Neural progenitor cell (in vitro differentiated cells): ENCODE data around the gene TCF4. TPM values are rescaled to one million over a fixed set of nuclear protein-coding genes. Genes with fewer than 3 reads are reported as not detected.
A peak's percentile ranks its signal among the peaks of the same experiment; 100 is the strongest.

Experiments
- DNase-seq: peaks from one replicate; pipeline ENCODE4 v3.0.0-alpha.2; 2016; ENCODE audit warnings: low spot score
- H2AFZ ChIP-seq: fragments of 200-600 bp; sonication (generic); replicated peaks from 2 replicates; pipeline ENCODE4 v1.6.1; 2016; ENCODE audit warnings: antibody characterized with exemption
- H3F3A ChIP-seq: fragments of 200-600 bp; sonication (generic); 2 replicates; pipeline ENCODE4 v1.6.1; 2016; ENCODE audit warnings: antibody characterized with exemption, low read depth
- H3K27ac ChIP-seq: fragments of 200-600 bp; sonication (generic); 2 replicates; pipeline ENCODE4 v1.5.1; 2016; ENCODE audit warnings: mild to moderate bottlenecking
- H3K27me3 ChIP-seq: fragments of 200-600 bp; sonication (generic); 2 replicates; pipeline ENCODE4 v1.6.1; 2016; ENCODE audit warnings: mild to moderate bottlenecking, moderate library complexity
- H3K36me3 ChIP-seq: fragments of 200-600 bp; sonication (generic); 2 replicates; pipeline ENCODE4 v1.5.1; 2016
- H3K4me1 ChIP-seq: fragments of 200-600 bp; sonication (generic); 2 replicates; pipeline ENCODE4 v1.6.1; 2016; ENCODE audit warnings: mixed run types
- H3K4me2 ChIP-seq: fragments of 200-600 bp; sonication (generic); 2 replicates; pipeline ENCODE4 v1.6.1; 2016
- H3K4me3 ChIP-seq: fragments of 200-600 bp; sonication (generic); 2 replicates; pipeline ENCODE4 v1.5.1; 2016
- H3K79me2 ChIP-seq: fragments of 200-600 bp; sonication (generic); 2 replicates; pipeline ENCODE4 v1.6.1; 2016; ENCODE audit warnings: low read depth
- H3K9ac ChIP-seq: fragments of 200-600 bp; sonication (generic); 2 replicates; pipeline ENCODE4 v1.6.1; 2016
- H3K9me3 ChIP-seq: fragments of 200-600 bp; sonication (generic); 2 replicates; pipeline ENCODE4 v1.5.1; 2016; ENCODE audit warnings: low read depth
- H4K20me1 ChIP-seq: fragments of 200-600 bp; sonication (generic); 2 replicates; pipeline ENCODE4 v1.6.1; 2016; ENCODE audit warnings: low read depth
- H3K27ac Mint-ChIP-seq: 3 replicates; pipeline ENCODE4 v1.8.0; 2021; ENCODE audit warnings: mixed read lengths
- H3K27me3 Mint-ChIP-seq: 2 replicates; pipeline ENCODE4 v1.8.0; 2022; ENCODE audit warnings: low read depth, mild to moderate bottlenecking, inconsistent platforms, moderate library complexity, mixed read lengths; ENCODE audit not compliant: insufficient read depth
- H3K36me3 Mint-ChIP-seq: 3 replicates; pipeline ENCODE4 v1.8.0; 2021; ENCODE audit warnings: mixed read lengths
- H3K4me1 Mint-ChIP-seq: 3 replicates; pipeline ENCODE4 v1.8.0; 2021; ENCODE audit warnings: mixed read lengths
- H3K4me3 Mint-ChIP-seq: 3 replicates; pipeline ENCODE4 v1.8.0; 2021; ENCODE audit warnings: mild to moderate bottlenecking, moderate library complexity, mixed read lengths
- H3K9me3 Mint-ChIP-seq: 3 replicates; pipeline ENCODE4 v1.8.0; 2020; ENCODE audit warnings: mixed read lengths
- EZH2 ChIP-seq: fragments of 200-600 bp; sonication (generic); IDR thresholded peaks from 2 replicates; pipeline ENCODE4 v1.6.1; 2017; ENCODE audit warnings: antibody characterized with exemption, mild to moderate bottlenecking, moderate library complexity
- EZH2phosphoT487 ChIP-seq: fragments of 200-600 bp; sonication (generic); IDR thresholded peaks from 2 replicates; pipeline ENCODE4 v1.6.1; 2017; ENCODE audit warnings: antibody characterized with exemption
- total RNA-seq: library from RNA; depleted of rRNA; stranded (reverse); fragments of >200 nt; gene quantifications from 2 replicates; pipeline ENCODE4 v1.2.3, GENCODE V29; 2015; ENCODE audit warnings: low replicate concordance
- TF ChIP-seq, protein P1 (sequence below): fragments of 200-600 bp; sonication (generic); IDR thresholded peaks from 2 replicates; pipeline ENCODE4 v1.5.1; 2017; ENCODE audit warnings: antibody characterized with exemption, mild to moderate bottlenecking

The TCF4 gene
- total RNA-seq, 1 donor from 2014 or later: 161 TPM

DNA sequence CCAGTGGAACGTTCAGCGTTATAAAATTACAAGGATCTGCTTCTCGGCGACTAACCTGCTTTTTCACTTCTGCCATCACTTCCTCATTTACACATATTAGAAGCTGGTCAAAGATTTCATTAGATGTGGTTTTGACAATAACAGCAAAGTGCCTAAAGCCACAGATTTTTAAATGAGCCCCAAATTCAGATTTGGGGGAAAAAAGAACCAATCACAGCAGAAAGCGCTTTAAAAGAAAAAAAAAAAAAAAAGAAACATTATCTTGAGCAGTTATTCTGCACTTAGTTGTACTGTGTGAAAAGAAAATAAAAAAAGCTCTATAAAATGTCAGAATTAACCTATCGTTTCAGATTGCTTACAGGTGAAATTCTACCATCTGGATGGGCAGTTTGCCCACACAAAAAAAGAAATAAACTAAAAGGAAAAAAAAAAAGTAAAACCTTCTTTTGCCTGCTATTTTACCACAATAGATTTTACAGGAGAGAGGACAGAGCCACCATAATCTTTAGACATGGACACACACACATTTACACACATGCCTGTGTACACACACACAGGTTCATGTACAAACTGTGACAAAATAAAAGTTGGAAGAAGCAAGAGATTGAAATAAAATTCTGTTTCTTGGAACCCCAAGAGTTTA lies 167.2 kb downstream of the TCF4 start:
- H3K79me2 ChIP-seq: peaks cover 100% of the 10 kb centered on the region

DNA sequence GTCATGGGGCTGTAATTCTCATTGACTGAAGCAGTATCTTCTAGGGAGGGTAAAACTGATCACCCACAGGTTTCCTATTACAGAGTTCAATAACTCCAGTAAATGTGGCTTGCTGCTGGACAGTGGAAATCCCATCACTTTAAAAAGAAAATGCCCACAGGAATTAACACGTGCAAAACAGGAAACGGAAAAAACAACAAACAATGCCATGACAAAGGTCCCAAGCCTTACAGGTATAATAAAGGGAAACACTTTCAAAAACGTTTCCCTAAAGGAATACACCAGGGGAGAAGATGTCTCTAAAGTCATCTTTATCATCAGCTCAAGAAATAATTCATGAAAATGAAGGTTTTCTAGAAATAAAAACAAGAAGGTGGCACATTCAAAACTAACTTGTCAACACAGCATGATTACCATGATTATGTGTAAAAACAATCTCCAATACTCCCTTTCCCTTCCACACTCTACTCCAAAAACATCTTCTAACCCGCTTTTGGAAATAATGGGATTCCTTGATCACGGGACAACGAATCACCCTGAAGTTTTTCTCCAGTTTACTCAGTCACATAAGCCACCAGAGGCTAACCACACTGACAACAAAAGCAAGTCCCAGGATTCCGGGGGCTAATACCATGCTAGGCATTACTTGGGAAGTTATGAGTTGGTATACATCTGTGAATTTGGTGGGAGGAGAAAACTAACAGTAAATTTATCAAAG lies 167.9 kb downstream of the TCF4 start:
- H3K36me3 Mint-ChIP-seq: peaks cover 9% of the 10 kb centered on the region

More for the DNA sequence above, 167.2 kb downstream of the TCF4 start:
- peaks cover 4% of the 10 kb centered on the region for H3K27me3 Mint-ChIP-seq
- peaks cover 66% of the 10 kb centered on the region for H4K20me1 ChIP-seq
- H3K27me3 ChIP-seq: no peaks in the 10 kb centered on the region
- H3K9ac ChIP-seq: no peak overlapping the region
- peak overlapping the region; percentile 41 for H3K4me3 Mint-ChIP-seq
- TF ChIP-seq, protein P1, sequence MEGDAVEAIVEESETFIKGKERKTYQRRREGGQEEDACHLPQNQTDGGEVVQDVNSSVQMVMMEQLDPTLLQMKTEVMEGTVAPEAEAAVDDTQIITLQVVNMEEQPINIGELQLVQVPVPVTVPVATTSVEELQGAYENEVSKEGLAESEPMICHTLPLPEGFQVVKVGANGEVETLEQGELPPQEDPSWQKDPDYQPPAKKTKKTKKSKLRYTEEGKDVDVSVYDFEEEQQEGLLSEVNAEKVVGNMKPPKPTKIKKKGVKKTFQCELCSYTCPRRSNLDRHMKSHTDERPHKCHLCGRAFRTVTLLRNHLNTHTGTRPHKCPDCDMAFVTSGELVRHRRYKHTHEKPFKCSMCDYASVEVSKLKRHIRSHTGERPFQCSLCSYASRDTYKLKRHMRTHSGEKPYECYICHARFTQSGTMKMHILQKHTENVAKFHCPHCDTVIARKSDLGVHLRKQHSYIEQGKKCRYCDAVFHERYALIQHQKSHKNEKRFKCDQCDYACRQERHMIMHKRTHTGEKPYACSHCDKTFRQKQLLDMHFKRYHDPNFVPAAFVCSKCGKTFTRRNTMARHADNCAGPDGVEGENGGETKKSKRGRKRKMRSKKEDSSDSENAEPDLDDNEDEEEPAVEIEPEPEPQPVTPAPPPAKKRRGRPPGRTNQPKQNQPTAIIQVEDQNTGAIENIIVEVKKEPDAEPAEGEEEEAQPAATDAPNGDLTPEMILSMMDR: no peak
- TF ChIP-seq EZH2phosphoT487 (no peak), EZH2 (no peak)
- peaks cover 7% of the 10 kb centered on the region for H3K36me3 Mint-ChIP-seq
- H3K4me3 ChIP-seq: no peak overlapping the region
- H3K9me3 Mint-ChIP-seq: peaks cover 2% of the 10 kb centered on the region
- H3K4me1 ChIP-seq: peaks cover 84% of the 10 kb centered on the region
- peak overlapping the region; percentile 32 for H3K4me2 ChIP-seq
- H3F3A ChIP-seq: peaks cover 31% of the 10 kb centered on the region
- H3K36me3 ChIP-seq: no peaks in the 10 kb centered on the region
- peak overlapping the region; percentile 93 for H3K27ac Mint-ChIP-seq
- H3K9me3 ChIP-seq: no peaks in the 10 kb centered on the region
- H3K4me1 Mint-ChIP-seq: peaks cover 68% of the 10 kb centered on the region
- no peak overlapping the region for H2AFZ ChIP-seq
- peak overlapping the region; percentile 71 for H3K27ac ChIP-seq
- DNase-seq: no peak

DNA sequence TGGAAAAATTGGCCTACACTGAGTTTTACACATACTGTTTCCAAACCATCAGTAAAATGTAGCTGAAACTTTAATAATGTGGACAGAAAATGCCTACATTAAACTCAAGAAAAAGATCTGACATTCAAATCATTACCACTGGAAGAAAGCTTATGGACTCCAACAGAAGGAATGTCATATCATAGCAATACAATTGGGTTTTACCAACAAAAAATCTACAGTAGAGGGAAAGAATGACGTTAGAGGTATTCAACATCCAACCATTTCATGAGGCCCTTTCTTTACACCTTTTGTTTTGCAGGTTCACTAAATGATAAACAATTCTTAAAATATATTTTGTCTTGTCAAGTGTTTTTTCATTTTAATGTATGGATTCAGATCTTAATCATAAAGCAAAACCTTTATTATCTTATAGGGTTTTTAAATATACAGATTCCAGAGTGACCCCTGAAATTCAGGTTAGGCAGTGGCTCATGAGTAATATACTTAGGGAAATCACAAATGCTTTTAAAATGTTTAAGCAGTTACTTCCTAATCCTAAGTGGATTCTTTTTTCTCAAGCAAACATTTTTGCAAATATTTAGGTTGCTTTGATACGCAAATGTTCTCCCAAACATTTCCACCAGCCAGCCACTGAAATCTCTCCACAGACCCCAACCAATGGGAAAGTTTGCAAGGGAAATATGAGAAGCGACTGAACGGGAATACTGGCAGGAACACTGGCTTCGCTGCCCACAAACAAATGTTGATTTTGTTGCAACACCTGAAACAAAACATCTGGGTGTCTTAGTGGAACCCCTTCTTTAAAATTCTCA lies 168.7 kb downstream of the TCF4 start:
- Mint-ChIP-seq H3K4me1 (peaks cover 61% of the 10 kb centered on the region), H3K27ac (no peak overlapping the region), H3K36me3 (peaks cover 11% of the 10 kb centered on the region), H3K27me3 (peaks cover 4% of the 10 kb centered on the region), H3K4me3 (no peak overlapping the region), H3K9me3 (peaks cover 4% of the 10 kb centered on the region)
- peak; percentile 31 for DNase-seq
- TF ChIP-seq EZH2: no peak
- H3K9ac ChIP-seq: no peak overlapping the region
- H3K9me3 ChIP-seq: no peaks in the 10 kb centered on the region
- H3K4me3 ChIP-seq: no peak overlapping the region
- no peak overlapping the region for H2AFZ ChIP-seq
- peaks cover 100% of the 10 kb centered on the region for H3K79me2 ChIP-seq
- H3K36me3 ChIP-seq: no peaks in the 10 kb centered on the region
- peaks cover 71% of the 10 kb centered on the region for H3K4me1 ChIP-seq
- H3K4me2 ChIP-seq: peak overlapping the region; percentile 32
- no peaks in the 10 kb centered on the region for H3K27me3 ChIP-seq
- peaks cover 65% of the 10 kb centered on the region for H4K20me1 ChIP-seq
- peak overlapping the region; percentile 71 for H3K27ac ChIP-seq
- peaks cover 31% of the 10 kb centered on the region for H3F3A ChIP-seq

More for the DNA sequence above, 167.9 kb downstream of the TCF4 start:
- Histone ChIP-seq H3F3A (peaks cover 31% of the 10 kb centered on the region), H3K4me3 (no peak overlapping the region), H4K20me1 (peaks cover 65% of the 10 kb centered on the region), H3K79me2 (peaks cover 100% of the 10 kb centered on the region), H2AFZ (no peak overlapping the region), H3K9me3 (no peaks in the 10 kb centered on the region), H3K4me2 (peak overlapping the region; percentile 32), H3K27ac (peak overlapping the region; percentile 71), H3K27me3 (no peaks in the 10 kb centered on the region), H3K9ac (no peak overlapping the region), H3K4me1 (peaks cover 79% of the 10 kb centered on the region), H3K36me3 (no peaks in the 10 kb centered on the region)
- peaks cover 4% of the 10 kb centered on the region for H3K27me3 Mint-ChIP-seq
- H3K27ac Mint-ChIP-seq: peak overlapping the region; percentile 93
- TF ChIP-seq EZH2 (no peak), EZH2phosphoT487 (no peak)
- TF ChIP-seq, protein P1: no peak
- peak; percentile 46 for DNase-seq
- H3K4me3 Mint-ChIP-seq: peak overlapping the region; percentile 41
- H3K4me1 Mint-ChIP-seq: peaks cover 67% of the 10 kb centered on the region
- H3K9me3 Mint-ChIP-seq: peaks cover 3% of the 10 kb centered on the region
